Breast epithelium (tissue), 3 donors: ENCODE data around the gene KHK.

Experiments used
- CTCF ChIP-seq, 3 donors: fragments of 450-650 bp; IDR thresholded peaks; one replicate each; pipeline ENCODE4 v1.5.1; 2016 to 2017; ENCODE audit warnings: antibody characterized with exemption in 3 of 3, mild to moderate bottlenecking in 3 of 3, moderate library complexity in 3 of 3
- POLR2A ChIP-seq: fragments of 450-650 bp; IDR thresholded peaks from one replicate; pipeline ENCODE4 v1.6.1; 2016; ENCODE audit warnings: antibody characterized with exemption, mild to moderate bottlenecking, moderate library complexity
- POLR2AphosphoS5 ChIP-seq, 3 donors: sonication (generic); formaldehyde crosslinking; IDR thresholded peaks; one replicate each; pipeline ENCODE4 v1.6.1; 2017; ENCODE audit warnings: antibody characterized with exemption in 3 of 3

GRCh38 chr2:27118525-27119329 is 32.2 kb downstream of the KHK start, which contains the start of gene CGREF1:
- TF ChIP-seq CTCF (IDR thresholded peaks at IDR 0.05) (no peak), POLR2AphosphoS5 (IDR thresholded peaks at IDR 0.05) (no peak), POLR2A (no peak)
